Lower lobe of right lung (tissue), 2 donors: Measurements from ENCODE around the gene ANK3. TPM values are rescaled to one million over a fixed set of nuclear protein-coding genes. Genes with fewer than 3 reads are reported as not detected.

ENCODE experiments used
- ATAC-seq, 2 donors: fragments of 200-7000 bp; cut with Tn5 transposase; one replicate each; pipeline ENCODE4 v1.9.1; 2020 to 2022; ENCODE audit warnings: mild to moderate bottlenecking in 2 of 2, moderate library complexity in 2 of 2
- DNase-seq: peaks from one replicate; pipeline ENCODE4 v3.0.0-alpha.2; 2020
- H3K27ac ChIP-seq: fragments of 200-600 bp; one replicate; pipeline ENCODE4 v1.8.0; 2022
- H3K27me3 ChIP-seq: fragments of 200-600 bp; one replicate; pipeline ENCODE4 v1.8.0; 2022; ENCODE audit warnings: low read depth
- H3K36me3 ChIP-seq: fragments of 200-600 bp; one replicate; pipeline ENCODE4 v1.8.0; 2022; ENCODE audit warnings: mild to moderate bottlenecking
- H3K4me1 ChIP-seq: fragments of 200-600 bp; one replicate; pipeline ENCODE4 v1.8.0; 2022
- H3K4me3 ChIP-seq: fragments of 200-600 bp; one replicate; pipeline ENCODE4 v1.8.0; 2022; ENCODE audit warnings: mild to moderate bottlenecking
- H3K9me3 ChIP-seq: fragments of 200-600 bp; one replicate; pipeline ENCODE4 v1.8.0; 2022
- intact Hi-C: fragments of 100-400 bp; cut with DNase I; formaldehyde crosslinking; loops from one replicate; pipeline ENCODE4 v1.11.0; 2022
- total RNA-seq: library from RNA; stranded (reverse); fragmentation: NEBNext Ultra II Directional; extraction: Animal tissue kit (Norgen Biotek cat#: 25700); gene quantifications from one replicate; pipeline ENCODE4 v1.2.1, GENCODE V29; 2021
- TF ChIP-seq, protein P1 (sequence below): fragments of 200-600 bp; IDR thresholded peaks from one replicate; pipeline ENCODE4 v1.8.0; 2022; ENCODE audit warnings: antibody characterized with exemption, mild to moderate bottlenecking
- donor health status: DM: no; HTN: yes; CAD: no; lungs with severe emphysema.

The ANK3 gene
- total RNA-seq, 1 donor from 2014 or later = 75.9 TPM

DNA sequence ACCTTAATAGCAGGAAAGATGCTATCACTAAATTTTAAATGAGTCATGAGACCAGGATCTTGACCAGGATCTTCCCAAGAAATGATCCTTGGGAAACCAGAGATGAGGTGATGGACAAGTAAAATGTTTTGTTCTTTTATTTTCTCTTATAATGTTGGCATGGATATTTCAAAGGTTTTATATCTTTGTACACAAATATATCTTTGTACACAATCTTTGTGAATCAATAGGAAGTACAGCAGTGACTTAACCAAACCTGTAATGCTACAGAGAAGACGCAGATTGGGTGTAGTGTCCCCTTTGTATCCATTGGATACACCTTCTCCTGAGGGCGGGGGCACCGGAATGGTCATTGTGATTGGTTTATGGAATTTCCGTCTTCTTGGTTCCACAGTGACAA lies 303.3 kb downstream of the ANK3 start:
- H3K4me3 ChIP-seq = no peak overlapping the region
- intact Hi-C loops = no loop called here
- no peak for ATAC-seq
- H3K4me1 ChIP-seq = no peaks in the 10 kb centered on the region
- TF ChIP-seq, protein P1, sequence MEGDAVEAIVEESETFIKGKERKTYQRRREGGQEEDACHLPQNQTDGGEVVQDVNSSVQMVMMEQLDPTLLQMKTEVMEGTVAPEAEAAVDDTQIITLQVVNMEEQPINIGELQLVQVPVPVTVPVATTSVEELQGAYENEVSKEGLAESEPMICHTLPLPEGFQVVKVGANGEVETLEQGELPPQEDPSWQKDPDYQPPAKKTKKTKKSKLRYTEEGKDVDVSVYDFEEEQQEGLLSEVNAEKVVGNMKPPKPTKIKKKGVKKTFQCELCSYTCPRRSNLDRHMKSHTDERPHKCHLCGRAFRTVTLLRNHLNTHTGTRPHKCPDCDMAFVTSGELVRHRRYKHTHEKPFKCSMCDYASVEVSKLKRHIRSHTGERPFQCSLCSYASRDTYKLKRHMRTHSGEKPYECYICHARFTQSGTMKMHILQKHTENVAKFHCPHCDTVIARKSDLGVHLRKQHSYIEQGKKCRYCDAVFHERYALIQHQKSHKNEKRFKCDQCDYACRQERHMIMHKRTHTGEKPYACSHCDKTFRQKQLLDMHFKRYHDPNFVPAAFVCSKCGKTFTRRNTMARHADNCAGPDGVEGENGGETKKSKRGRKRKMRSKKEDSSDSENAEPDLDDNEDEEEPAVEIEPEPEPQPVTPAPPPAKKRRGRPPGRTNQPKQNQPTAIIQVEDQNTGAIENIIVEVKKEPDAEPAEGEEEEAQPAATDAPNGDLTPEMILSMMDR = no peak
- no peak for DNase-seq
- no peaks in the 10 kb centered on the region for H3K9me3 ChIP-seq
- H3K36me3 ChIP-seq = no peaks in the 10 kb centered on the region
- no peaks in the 10 kb centered on the region for H3K27me3 ChIP-seq
- no peak overlapping the region for H3K27ac ChIP-seq

DNA sequence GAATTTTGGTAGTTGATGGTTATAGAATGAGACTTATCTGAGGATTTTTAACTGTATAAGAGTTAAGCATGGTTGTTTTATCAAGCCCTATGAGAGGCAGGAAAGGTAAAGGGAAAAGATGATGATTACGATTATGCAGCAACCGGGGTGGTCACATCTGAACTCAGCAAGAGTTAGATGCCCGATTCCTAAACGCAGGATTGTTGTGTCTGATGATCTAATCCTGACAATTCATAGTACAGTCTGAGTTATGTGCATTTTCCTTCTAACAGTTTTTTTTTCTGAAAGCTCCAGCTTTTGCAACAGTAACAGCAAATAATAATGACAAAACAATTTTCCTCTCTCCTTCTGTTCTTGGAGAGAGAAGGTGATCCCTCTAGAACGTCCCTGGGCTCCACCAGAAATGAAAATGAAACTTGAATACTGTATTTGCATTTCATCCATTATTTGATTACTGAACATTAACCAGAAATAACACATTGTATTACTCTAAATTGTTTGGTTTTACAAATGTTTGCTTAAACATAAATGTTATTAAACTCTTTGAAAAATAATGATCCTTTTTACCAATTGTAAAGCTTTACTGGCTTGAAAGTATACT lies 306.8 kb downstream of the ANK3 start:
- TF ChIP-seq, protein P1 = no peak
- no peak for DNase-seq

GRCh38 chr10:60082341-60082740 lies 307.3 kb downstream of the ANK3 start:
- DNase-seq = no peak
- Histone ChIP-seq H3K9me3 (no peaks in the 10 kb centered on the region), H3K4me1 (no peaks in the 10 kb centered on the region), H3K4me3 (peak overlapping the region; percentile 25), H3K36me3 (no peaks in the 10 kb centered on the region), H3K27ac (no peak overlapping the region), H3K27me3 (no peaks in the 10 kb centered on the region)
- TF ChIP-seq, protein P1 = no peak
- intact Hi-C loops = no loop called here
- no peak for ATAC-seq

More for the DNA sequence above, 306.8 kb downstream of the ANK3 start:
- no peaks in the 10 kb centered on the region for H3K36me3 ChIP-seq
- H3K9me3 ChIP-seq = no peaks in the 10 kb centered on the region
- H3K4me3 ChIP-seq = peak overlapping the region; percentile 25
- no peaks in the 10 kb centered on the region for H3K4me1 ChIP-seq
- H3K27me3 ChIP-seq = no peaks in the 10 kb centered on the region
- no peak overlapping the region for H3K27ac ChIP-seq
- ATAC-seq = no peak
- intact Hi-C loops = no loop called here

GRCh38 chr10:60073781-60074656 lies 315.7 kb downstream of the ANK3 start:
- DNase-seq = no peak
- Histone ChIP-seq H3K27ac (no peak overlapping the region), H3K4me1 (no peaks in the 10 kb centered on the region), H3K36me3 (peaks cover 4% of the 10 kb centered on the region), H3K9me3 (no peaks in the 10 kb centered on the region), H3K4me3 (no peak overlapping the region), H3K27me3 (no peaks in the 10 kb centered on the region)
- TF ChIP-seq, protein P1 = no peak
- no peak for ATAC-seq
- intact Hi-C loops = no loop called here

DNA sequence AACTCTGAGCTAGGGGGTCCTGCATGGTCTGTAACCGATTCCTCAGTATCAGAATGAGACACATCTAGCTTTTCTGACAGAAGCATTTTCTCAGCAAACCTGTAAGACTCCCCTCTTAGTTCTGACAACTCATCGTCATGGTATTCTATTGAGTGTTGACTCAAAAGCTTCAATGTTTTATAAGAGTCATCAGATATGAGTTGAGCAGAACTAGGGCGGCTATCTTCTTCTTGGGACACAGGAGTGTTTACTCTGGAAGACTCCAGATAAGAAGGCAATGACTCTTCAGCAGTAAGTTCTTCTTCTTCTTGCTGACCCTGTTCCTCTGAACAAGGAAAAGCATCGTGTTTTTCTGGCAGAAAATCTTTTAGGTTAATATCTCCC lies 316.3 kb downstream of the ANK3 start:
- no peak overlapping the region for H3K27ac ChIP-seq
- H3K36me3 ChIP-seq = peaks cover 4% of the 10 kb centered on the region
- DNase-seq (no peak), ATAC-seq (peak; percentile 49 to 65)
- no peaks in the 10 kb centered on the region for H3K9me3 ChIP-seq
- TF ChIP-seq, protein P1 = no peak
- intact Hi-C loops = no loop called here
- H3K27me3 ChIP-seq = no peaks in the 10 kb centered on the region
- H3K4me1 ChIP-seq = no peaks in the 10 kb centered on the region
- no peak overlapping the region for H3K4me3 ChIP-seq
